ENCODE data around the gene INPP4A. TPM values are rescaled to one million over a fixed set of nuclear protein-coding genes. Genes with fewer than 3 reads are reported as not detected.

Gene INPP4A
- total and polyA plus RNA-seq, 2 of the 13 experiments (the other 11 are each of a cell fraction or from before 2014, with no cell fraction given) = 10.1 to 10.9 TPM

- H3K9me3 ChIP-seq (ENCODE audit: low read length) = peaks cover 18% of the 10 kb centered on the region
- intact Hi-C loops (cut with micrococcal nuclease; ENCODE audit: unreplicated experiment) = no loop called here
- ATAC-seq (no peak), DNase-seq (ENCODE audit: low spot score) (no peak), FAIRE-seq (no peak)
- 94% methylated on average over 4 of the region's 4 CpGs for WGBS (ENCODE audit: low lambda C conversion rate)
- CTCF ChIA-PET (ENCODE audit: low intra/inter-chr PET ratio, low total read pairs) = no interaction called here
- no peak overlapping the region for H3K4me2 ChIP-seq (ENCODE audit: low read depth, low read length)
- no peak overlapping the region for H3K4me3 ChIP-seq (replicated peaks in 1 of 3; ENCODE audit: insufficient read depth in 1 of 3, low read depth in 2 of 3, low read length in 3 of 3)
- H4K20me1 ChIP-seq (ENCODE audit: insufficient read depth, low read length) = 0 out of 2 replicates have a peak, but pooled peaks cover 3% of the 10 kb centered on the region
- H3K36me3 ChIP-seq (replicated peaks in 1 of 2; ENCODE audit: control insufficient read depth in 1 of 2, insufficient read depth in 2 of 2, low read length in 2 of 2) = no peaks in the 10 kb centered on the region; a peak in 1 of 5 replicates
- BruUV-seq (replicated peaks) = no TSS peak
- no peaks in the 10 kb centered on the region for H3K79me2 ChIP-seq (ENCODE audit: insufficient read depth, low read length)
- no peaks in the 10 kb centered on the region for H3K4me1 ChIP-seq (ENCODE audit: insufficient read depth, low read length)
- H3K27ac ChIP-seq (ENCODE audit: extremely low read length, insufficient read depth, low read length) = no peak overlapping the region
- in situ Hi-C loops (cut with HindIII; ENCODE audit: extremely low pct_ligation_motif_present, low pct_unique_long_range_greater_than_20kb) = no loop called here
- H2AFZ ChIP-seq (ENCODE audit: low read length) = no peak overlapping the region
- no peak overlapping the region for H3K9ac ChIP-seq (ENCODE audit: insufficient read depth, low read depth, low read length)
- POLR2A ChIA-PET = no interaction called here
- H3K27me3 ChIP-seq (ENCODE audit: control insufficient read depth in 1 of 2, insufficient read depth in 2 of 2, low read length in 2 of 2) = no peaks in the 10 kb centered on the region
- no peak for TF ChIP-seq AFF4 (CRISPR knock-in tag; IDR thresholded peaks at IDR 0.05)
- TF ChIP-seq ZNF724P (CRISPR knock-in tag; IDR thresholded peaks at IDR 0.05; ENCODE audit: borderline replicate concordance) = no peak
- TF ChIP-seq KDM3A (CRISPR knock-in tag; IDR thresholded peaks at IDR 0.05; ENCODE audit: low read depth) = no peak
- TF ChIP-seq ZBTB42 (CRISPR knock-in tag; IDR thresholded peaks at IDR 0.05) = no peak
- no peak for TF ChIP-seq ZNF780A (CRISPR knock-in tag; IDR thresholded peaks at IDR 0.05)
- no peak for TF ChIP-seq CEBPB (IDR thresholded peaks at IDR 0.05; ENCODE audit: borderline replicate concordance, low read depth, low read length)
- no peak for TF ChIP-seq RBM39 (IDR thresholded peaks at IDR 0.05; ENCODE audit: low read depth, low read length, poor library complexity, severe bottlenecking)
- no peak for TF ChIP-seq CENPT (CRISPR knock-in tag; IDR thresholded peaks at IDR 0.05; ENCODE audit: low read depth)
- TF ChIP-seq MAFF (IDR thresholded peaks at IDR 0.05; ENCODE audit: low read depth, low read length) = 0 out of 2 replicates have a peak, but pooled peaks have one; percentile 12
- TF ChIP-seq, protein P1, sequence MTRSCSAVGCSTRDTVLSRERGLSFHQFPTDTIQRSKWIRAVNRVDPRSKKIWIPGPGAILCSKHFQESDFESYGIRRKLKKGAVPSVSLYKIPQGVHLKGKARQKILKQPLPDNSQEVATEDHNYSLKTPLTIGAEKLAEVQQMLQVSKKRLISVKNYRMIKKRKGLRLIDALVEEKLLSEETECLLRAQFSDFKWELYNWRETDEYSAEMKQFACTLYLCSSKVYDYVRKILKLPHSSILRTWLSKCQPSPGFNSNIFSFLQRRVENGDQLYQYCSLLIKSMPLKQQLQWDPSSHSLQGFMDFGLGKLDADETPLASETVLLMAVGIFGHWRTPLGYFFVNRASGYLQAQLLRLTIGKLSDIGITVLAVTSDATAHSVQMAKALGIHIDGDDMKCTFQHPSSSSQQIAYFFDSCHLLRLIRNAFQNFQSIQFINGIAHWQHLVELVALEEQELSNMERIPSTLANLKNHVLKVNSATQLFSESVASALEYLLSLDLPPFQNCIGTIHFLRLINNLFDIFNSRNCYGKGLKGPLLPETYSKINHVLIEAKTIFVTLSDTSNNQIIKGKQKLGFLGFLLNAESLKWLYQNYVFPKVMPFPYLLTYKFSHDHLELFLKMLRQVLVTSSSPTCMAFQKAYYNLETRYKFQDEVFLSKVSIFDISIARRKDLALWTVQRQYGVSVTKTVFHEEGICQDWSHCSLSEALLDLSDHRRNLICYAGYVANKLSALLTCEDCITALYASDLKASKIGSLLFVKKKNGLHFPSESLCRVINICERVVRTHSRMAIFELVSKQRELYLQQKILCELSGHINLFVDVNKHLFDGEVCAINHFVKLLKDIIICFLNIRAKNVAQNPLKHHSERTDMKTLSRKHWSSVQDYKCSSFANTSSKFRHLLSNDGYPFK (CRISPR knock-in tag; IDR thresholded peaks at IDR 0.05; ENCODE audit: borderline replicate concordance) = no peak
- TF ChIP-seq TCF12 (IDR thresholded peaks at IDR 0.05) = no peak
- no peak for TF ChIP-seq TCF12 (CRISPR knock-in tag; IDR thresholded peaks at IDR 0.05)
- TF ChIP-seq MAFK (conservative IDR thresholded peaks at IDR 0.05 in 1 of 2, IDR thresholded peaks at IDR 0.05 in 1 of 2; ENCODE audit: low read length in 2 of 2) = peak in 1 of 2 experiments; percentile 22; a peak in 1 of 4 replicates
Measured at GRCh38 chr2:98498703-98499440, 54.2 kb downstream of the INPP4A start.
